GM19193 (cell line): ENCODE data around the gene IQSEC3.

Experiments
- POLR2A ChIP-seq: IDR thresholded peaks from 4 replicates; pipeline ENCODE4 v1.6.1; 2011; ENCODE audit not compliant: insufficient read depth, insufficient read length; ENCODE audit errors: extremely low read depth

The IQSEC3 gene

GRCh38 chr12:84056-84455, 17.5 kb downstream of the IQSEC3 start:
- TF ChIP-seq POLR2A: no peak

- no peak for TF ChIP-seq POLR2A
These were observed 18.7 kb downstream of the IQSEC3 start for GRCh38 chr12:85191-85666.

GRCh38 chr12:87315-87714, 20.7 kb downstream of the IQSEC3 start:
- no peak for TF ChIP-seq POLR2A

GRCh38 chr12:87856-88255, 21.3 kb downstream of the IQSEC3 start:
- no peak for TF ChIP-seq POLR2A

DNA sequence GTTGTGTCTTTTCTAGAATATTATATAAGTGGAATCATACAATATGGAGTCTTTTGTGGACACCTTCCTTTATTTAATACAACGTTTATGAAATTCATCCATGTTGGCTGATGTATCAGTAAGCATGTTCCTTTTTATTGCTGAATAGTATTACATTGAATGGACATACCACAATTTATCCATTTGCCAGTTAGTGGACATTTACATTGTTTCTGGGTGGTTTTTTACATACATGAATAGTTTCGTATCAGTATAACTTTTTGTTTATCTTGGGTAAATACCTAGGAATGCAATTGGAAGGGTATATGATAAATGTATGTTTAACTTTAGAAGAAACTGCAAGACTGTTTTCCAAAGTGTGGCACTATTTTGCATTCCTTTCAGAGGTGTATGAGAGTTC, 23.1 kb downstream of the IQSEC3 start:
- no peak for TF ChIP-seq POLR2A

DNA sequence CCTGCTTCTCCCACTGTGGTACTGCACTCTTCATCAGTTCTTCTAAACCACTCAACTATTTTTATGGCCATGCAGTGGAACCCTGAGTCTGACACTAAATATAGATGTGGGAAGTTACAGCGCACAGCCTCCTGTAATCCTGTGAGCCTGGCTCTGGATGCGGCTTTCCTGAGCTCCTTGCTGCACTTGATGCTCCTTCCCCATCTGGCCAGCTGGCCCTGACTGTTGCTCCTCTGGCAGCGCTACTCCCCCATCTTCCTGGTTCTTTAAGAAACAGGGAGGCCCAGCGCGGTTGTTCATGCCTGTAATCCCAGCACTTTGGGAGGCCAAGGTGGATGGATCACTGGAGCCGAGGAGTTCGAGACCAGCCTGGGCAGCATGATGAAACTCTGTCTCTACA, 24.6 kb downstream of the IQSEC3 start:
- no peak for TF ChIP-seq POLR2A

- no peak for TF ChIP-seq POLR2A
These were observed 26.9 kb downstream of the IQSEC3 start for GRCh38 chr12:93266-94005.

DNA sequence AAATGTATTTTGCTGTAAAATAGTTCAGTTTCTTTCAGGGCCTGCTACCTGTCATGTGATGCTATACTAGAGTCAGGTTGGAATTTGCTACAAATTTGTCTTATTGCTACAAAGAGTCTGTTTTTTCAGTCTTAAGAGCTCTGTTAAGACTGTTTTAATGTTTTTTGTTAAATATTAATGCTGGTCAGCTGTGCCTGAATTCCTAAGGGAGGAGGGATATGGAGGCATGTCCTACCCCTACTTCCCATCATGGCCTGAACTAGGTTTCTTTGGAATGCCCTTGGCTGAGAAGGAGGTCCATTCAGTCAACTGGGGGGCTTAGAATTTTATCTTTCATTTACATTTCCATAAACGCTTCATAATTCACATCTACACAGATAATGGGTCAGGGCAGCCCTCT, 30.0 kb downstream of the IQSEC3 start:
- no peak for TF ChIP-seq POLR2A

GRCh38 chr12:98924-99352, 32.4 kb downstream of the IQSEC3 start:
- TF ChIP-seq POLR2A: no peak

DNA sequence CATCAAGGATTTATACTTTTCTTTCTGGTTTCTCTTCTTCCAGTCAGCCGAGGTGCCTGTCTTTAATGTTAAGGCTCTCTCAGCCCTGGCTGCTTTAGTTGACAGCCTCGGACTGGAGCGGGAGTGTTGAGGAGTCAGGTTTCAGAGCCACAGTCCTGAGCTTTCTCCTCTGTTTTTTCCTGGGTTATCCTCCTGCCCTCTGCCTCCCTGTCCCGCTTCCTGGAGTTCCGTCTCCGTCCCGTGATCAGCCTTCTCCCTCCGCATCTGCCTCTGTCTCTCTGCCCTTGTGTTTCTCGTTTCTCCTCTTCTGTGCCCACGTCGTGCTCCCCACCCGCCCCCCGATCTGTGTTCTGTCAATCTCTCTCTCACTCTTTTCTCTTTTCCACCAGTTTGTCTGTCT, 33.0 kb downstream of the IQSEC3 start:
- no peak for TF ChIP-seq POLR2A

DNA sequence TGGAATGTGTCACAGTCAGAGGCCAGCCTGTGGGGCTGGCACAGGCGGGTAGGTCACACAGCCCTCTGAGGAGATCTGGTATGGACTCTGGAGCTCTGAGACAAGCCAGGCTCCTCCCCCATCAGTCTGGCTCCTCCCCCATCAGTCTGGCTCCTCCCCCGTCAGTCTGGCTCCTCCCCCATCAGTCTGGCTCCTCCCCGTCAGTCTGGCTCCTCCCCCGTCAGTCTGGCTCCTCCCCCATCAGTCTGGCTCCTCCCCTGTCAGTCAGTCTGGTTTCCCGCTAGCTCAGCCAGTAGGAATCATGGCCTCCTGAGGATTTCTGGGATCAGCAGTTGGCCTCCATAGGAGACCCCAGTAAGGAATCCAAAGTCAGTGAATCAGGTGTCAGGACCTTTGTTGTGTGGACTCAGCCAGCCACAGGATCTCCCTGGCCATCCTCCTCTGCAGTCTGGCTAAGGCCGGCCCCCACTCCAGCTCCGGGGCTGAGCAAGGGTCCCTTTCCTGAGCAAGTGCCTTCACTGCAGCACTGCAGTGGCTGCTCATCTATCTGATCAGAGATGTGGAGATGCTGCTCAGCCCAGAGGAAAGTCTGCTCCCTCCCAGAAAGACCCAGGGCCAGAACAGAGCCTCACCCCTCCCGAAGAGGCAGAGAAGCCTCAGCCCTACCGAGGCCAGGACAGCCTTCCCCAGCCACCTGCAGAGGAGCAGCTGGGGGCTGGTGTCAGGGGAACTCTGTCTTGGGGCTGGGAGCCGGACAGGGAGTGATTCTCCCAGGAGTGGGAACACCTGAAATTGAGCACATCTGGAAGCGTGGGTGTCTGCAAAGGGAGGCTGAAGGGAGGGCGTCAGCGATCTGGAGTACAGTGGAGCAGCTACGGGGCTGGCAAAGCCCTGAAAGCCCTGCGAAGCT, 35.7 kb downstream of the IQSEC3 start:
- TF ChIP-seq POLR2A: no peak

GRCh38 chr12:102879-103168, 36.3 kb downstream of the IQSEC3 start:
- TF ChIP-seq POLR2A: no peak

GRCh38 chr12:103169-103981, 36.8 kb downstream of the IQSEC3 start:
- no peak for TF ChIP-seq POLR2A

DNA sequence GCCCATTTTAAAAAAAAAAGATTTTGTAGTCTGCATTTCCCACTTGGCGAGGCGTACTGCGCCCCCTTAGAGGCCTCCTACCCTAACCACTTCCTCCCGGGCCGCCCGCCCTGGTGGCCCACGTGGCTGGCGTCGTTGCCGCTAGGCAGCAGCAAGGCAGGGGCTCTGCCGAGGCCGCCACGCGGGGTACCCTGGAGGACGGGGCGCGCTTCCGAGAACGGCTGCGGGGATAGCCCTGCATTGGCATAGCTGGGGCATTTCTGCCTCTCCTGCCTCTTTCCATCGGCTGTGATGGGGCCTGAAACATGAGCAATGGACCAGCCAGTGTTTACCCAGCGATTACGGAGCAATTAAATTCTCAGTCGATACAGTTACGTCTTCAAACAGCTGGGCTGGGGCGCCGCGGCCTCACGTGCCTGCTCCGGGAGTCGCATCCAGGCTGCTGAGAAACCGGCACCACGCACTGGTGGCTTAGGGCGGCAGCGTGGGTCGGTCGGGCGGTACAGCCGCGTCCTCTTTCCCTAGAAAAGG, 38.0 kb downstream of the IQSEC3 start:
- TF ChIP-seq POLR2A: no peak

- no peak for TF ChIP-seq POLR2A
These were observed 39.1 kb downstream of the IQSEC3 start for GRCh38 chr12:105696-106095.
